ENCODE measurements around the gene PEX13.
"Not testable (repeated sequence)": the region's sequence is repeated elsewhere in the genome, so short reads cannot be mapped to it uniquely, and the experiment has no call there.

PEX13 gene

DNA sequence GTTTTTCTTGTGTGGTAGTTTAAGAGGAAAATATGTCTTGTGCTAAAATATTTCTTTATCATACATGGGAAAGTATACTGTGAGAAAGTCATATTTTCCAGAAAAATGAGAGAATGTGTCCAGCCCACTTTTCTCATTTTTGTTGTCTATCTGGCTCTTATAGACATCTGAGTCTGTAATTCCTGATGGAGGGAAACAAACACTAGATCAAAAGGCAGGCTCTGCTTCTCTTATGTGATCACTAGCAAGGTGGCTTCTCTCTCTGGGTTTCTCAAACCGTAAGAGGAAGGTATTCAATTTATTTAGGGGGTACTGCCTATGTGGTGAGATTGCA, 40.0 kb upstream of the PEX13 start:
- TF ChIP-seq, protein P1, sequence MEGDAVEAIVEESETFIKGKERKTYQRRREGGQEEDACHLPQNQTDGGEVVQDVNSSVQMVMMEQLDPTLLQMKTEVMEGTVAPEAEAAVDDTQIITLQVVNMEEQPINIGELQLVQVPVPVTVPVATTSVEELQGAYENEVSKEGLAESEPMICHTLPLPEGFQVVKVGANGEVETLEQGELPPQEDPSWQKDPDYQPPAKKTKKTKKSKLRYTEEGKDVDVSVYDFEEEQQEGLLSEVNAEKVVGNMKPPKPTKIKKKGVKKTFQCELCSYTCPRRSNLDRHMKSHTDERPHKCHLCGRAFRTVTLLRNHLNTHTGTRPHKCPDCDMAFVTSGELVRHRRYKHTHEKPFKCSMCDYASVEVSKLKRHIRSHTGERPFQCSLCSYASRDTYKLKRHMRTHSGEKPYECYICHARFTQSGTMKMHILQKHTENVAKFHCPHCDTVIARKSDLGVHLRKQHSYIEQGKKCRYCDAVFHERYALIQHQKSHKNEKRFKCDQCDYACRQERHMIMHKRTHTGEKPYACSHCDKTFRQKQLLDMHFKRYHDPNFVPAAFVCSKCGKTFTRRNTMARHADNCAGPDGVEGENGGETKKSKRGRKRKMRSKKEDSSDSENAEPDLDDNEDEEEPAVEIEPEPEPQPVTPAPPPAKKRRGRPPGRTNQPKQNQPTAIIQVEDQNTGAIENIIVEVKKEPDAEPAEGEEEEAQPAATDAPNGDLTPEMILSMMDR (IDR thresholded peaks at IDR 0.05; ENCODE audit: insufficient read depth, missing control alignments), result no peak
- FAIRE-seq (no peak), DNase-seq (ENCODE audit: insufficient read length, low spot score) (no peak)

DNA sequence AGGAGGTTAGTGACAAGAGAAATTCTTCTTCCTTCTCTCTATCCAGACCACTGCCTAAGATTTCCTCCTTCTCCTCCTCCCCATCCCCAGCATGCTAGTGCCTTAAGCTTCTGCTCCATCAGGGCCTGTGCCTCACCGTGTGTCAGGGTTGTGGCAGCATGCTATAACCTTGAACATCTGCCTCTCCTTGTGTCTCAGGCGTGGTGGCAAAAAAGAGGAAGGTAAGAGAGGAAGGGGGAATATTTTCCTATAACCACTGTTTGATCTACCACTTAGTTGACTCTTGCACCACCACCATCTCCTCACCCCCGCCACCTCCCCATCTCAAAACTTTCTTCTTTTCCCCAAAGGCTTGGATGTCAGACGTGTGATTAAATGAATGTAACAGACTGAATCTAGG, 38.3 kb upstream of the PEX13 start:
- TF ChIP-seq, protein P1 (IDR thresholded peaks at IDR 0.05; ENCODE audit: insufficient read depth, missing control alignments), result no peak
- FAIRE-seq, result no peak
- DNase-seq (ENCODE audit: insufficient read length, low spot score), result no peak

DNA sequence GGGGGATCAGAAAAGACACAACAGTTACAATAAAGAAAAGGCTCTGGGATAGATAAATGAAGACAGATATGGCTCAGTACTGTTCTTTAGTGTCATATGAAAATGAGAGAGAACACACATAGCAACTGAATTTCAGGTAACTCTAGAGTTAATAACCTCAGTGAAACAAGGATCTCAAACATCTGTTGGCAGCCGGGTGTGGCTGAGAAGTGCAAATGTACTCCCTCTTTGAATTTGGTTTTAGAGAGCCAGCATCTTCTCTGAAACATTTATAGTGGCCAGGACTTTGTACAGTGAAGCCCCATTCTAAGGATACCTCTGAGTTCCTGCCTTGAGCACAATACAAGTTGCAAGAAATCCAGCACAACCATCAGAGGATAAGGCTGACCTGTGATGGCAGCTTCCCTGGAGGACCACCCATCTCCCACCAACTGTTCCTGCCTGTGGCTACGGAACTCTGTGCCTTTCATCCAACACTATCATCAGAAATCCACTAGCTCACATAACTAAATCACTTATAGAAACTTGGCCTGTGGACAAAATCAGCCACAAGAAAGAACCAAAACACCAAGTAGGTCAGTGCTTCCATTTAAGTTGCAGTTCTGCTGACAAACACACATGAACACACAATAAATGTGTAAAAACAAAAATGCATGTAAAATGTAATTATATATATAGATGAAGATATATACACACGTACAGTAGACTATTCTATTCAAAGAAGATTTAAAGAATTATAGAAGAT, 37.3 kb upstream of the PEX13 start:
- DNase-seq (ENCODE audit: insufficient read length, low spot score) (no peak), FAIRE-seq (no peak)
- TF ChIP-seq, protein P1 (IDR thresholded peaks at IDR 0.05; ENCODE audit: insufficient read depth, missing control alignments), result no peak

DNA sequence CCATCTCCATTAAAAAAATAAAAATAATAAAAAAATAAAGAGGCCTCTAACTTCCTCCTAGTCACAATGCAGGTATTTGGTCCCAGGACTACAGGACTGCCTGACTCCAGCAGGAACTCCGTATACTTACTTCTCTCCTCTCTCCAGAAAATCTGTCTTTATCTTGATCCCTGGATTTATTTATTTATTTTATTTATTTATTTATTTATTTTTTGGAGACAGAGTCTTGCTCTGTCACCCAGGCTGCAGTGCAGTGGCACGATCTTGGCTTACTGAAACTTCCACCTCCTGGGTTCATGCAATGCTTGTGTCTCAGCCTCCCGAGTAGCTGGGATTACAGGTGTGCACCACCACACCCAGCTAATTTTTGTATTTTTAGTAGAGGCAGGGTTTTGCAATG, 35.5 kb upstream of the PEX13 start:
- FAIRE-seq; DNase-seq (ENCODE audit: insufficient read length, low spot score): not testable (repeated sequence)

DNA sequence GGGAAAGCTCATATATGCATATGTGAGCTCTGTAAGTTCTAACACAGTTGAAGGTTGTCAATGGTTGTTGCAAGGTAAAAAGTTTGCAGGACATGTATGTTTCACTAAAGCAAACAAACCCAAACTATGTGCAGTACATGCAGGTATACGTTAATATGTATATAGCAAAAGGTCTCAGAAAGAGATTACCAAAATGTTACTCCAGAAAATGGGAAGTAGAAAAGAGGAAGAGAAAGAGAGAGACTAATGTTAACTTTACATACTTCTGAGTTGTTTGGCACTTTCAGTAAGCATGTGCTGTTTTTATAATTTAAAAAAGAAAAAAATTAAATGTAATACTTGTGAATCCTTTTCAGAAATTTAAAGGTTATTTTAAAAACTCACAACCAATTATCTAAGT, 32.8 kb upstream of the PEX13 start:
- TF ChIP-seq, protein P1 (IDR thresholded peaks at IDR 0.05; ENCODE audit: insufficient read depth, missing control alignments), result no peak
- DNase-seq (ENCODE audit: insufficient read length, low spot score), result no peak
- FAIRE-seq, result no peak

DNA sequence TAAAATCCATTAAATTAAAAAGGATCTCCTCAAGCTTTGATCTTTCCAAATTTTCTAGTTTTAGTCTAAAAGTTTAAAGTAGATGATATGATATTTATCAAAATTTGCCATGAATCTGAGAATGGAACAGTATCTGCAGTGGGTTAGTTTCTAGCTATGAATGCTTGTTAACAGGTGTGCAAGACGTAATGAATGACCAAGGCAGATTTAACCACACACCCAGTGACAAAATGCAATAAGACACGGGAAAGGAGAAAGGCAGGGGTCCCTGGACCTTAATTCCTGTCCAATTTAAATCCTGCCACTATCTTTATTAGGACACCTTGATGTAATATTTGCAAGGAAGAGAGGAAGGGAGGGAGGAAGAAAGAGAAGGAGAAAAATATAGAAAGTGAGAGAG, 30.5 kb upstream of the PEX13 start:
- FAIRE-seq, result no peak
- no peak for DNase-seq (ENCODE audit: insufficient read length, low spot score)
- TF ChIP-seq, protein P1 (IDR thresholded peaks at IDR 0.05; ENCODE audit: insufficient read depth, missing control alignments), result no peak

DNA sequence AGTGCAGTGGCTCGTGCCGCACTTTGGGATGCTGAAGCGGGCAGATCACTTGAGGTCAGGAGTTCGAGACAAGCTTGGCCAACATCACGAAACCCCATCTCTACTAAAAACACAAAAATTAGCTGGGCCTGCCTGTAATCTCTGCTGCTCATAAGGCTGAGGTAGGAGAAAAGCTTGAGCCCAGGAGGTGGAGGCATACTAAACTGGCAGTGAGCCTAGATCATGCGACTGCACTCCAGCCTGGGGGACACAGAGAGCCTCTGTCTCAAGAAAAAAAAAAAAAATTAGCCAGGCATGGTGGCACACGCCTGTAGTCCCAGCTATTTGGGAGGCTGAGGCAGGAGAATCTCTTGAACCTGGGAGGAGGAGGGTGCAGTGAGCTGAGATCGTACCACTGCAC, 29.9 kb upstream of the PEX13 start:
- not testable (repeated sequence) for FAIRE-seq; DNase-seq (ENCODE audit: insufficient read length, low spot score)

DNA sequence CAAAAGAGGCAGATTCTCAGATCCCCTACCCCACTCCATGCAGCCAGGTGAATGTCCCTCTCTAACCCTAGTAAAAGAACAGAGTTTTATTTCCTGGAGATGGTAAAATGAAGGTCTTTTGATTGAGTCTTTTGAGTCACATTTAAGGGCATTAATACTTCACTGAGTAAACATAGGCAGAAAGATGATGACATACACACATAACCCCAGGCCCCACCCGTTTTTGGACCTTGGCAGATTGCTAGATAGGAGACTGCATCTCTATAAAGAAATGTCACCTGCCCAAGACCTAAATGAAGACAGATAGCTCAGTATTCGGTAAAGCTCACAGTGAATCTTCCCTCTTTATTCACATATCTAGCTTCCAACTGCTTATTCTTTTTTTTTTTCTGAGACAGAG, 28.3 kb upstream of the PEX13 start:
- TF ChIP-seq, protein P1 (IDR thresholded peaks at IDR 0.05; ENCODE audit: insufficient read depth, missing control alignments), result no peak
- DNase-seq (ENCODE audit: insufficient read length, low spot score) (no peak), FAIRE-seq (no peak)
